Stimulated activated CD8-positive, alpha-beta memory T cell treated with anti-CD3 and anti-CD28 coated beads, Interleukin-7, amount 100 ng/mL, for 1 hour (primary cell): ENCODE measurements around the gene PKN1.
"Not testable (repeated sequence)": the region's sequence is repeated elsewhere in the genome, so short reads cannot be mapped to it uniquely, and the experiment has no call there.

ENCODE experiments used
- DNase-seq, 2 donors: peaks; one replicate each; pipeline ENCODE4 v3.0.0-alpha.2; 2020; ENCODE audit warnings: low read depth in 2 of 2

The PKN1 gene

DNA sequence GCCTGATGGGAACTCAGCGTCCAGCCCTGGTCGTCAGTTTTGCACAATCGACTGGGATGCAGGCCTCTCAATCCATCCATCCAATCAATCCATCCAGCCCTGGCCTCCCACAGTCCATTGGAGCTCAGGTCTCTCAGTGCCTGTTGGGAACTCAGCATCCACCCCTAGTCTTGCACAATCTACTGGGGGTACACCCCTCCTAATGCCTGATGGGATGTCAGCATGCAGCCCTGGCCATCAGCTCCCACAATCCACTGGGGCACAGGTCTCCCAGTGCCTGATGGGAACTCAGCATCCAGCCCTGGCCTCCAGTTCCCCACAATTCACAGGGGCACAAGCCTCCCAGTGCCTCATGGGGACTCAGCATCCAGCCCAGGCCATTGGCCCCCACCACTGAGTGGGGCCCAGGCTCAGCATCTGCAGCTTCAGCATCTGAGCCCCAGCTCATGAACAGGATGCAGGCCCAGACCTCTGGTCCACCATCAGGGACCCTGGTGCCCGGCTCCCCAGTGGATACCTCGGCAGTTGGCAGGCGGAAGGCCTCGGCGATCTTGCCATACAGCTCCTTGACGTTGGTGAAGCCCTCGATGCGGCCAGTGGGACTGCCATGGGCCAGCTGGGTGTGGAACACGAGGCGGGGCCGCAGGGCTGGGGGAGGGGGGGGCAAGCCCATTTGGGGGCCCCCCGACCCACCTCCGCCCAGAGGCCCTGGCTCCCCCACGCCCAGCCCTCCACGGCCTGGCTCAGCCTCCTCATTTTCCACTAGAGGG lies 49.3 kb downstream of the PKN1 start:
- no peak for DNase-seq

DNA sequence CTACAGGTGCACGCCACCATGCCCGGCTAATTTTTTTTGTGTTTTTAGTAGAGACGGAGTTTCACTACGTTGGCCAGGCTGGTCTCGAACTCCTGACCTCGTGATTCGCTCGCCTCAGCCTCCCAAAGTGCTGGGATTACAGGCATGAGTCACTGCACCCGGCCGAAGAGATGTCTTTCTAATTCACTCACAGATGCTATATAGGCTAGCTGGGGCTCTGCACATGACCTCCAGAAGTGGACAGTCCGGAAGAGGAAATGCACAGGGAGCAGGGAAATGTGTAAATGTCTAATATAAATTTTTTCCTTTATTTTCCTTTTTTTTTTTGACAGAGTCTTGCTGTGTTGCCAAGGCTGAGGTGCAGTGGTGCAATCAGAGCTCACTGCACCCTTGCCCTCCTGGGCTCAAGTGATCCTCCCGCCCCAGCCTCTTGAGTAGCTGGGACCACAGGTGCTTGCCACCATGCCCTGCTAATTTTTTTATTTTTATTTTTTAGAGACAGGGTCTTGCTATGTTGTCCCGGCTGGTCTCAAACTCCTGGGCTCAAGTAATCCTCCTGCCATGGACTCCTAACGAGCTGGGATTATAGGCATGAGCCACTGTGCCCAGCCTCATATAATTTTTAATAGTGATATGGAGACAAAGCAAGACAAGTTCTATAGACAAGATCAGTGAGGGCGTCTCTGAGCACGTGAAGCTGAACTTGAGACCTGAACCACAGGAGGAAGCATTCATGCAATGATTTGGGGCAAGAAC lies 54.4 kb downstream of the PKN1 start:
- DNase-seq: no peak

DNA sequence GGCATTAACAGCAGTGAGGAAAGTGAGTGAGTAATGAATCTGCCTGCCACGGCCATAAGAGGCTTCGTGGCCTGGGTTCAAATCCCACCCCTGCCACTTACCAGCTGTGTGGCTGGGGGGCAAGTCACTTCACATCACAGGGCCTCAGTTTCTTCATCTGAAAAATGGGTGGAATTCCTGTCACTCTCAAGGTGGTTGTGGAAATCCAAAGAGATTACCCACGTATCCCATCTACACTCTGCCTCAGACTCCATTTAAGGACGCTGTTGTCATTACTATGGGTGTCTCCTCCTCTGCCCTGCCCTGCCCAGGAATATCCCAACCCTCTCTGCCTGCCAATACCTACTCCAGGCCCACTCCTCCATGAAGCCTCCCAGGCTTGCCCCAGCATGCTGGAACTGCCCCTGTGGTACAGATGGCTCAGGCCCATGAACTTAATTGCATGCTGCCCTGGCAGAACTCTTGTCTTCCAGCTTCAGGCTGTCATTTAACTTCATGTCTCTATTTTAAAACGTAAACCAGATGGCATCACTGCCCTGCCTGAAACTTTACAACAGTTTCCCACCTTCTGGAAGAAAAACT lies 59.7 kb downstream of the PKN1 start:
- no peak for DNase-seq

DNA sequence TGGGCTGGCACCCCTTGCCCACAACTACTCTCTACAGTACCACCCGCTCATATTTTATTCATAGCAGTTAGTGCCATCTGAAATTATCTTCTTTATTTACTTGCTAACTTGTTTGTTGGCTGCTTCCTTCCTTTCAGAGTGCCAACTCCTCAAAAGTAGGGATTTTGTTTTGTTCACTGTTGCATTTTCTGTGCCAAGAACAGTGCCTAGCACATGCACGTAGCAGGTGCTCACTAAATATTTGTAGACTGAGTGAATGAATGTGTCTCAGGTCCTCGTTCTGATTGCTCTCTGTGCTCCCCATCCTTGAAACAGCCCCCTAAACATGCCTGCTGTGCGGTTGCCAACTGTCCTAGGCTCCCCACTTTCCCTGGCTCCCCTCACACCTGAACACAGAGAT lies 61.3 kb downstream of the PKN1 start:
- no peak for DNase-seq

DNA sequence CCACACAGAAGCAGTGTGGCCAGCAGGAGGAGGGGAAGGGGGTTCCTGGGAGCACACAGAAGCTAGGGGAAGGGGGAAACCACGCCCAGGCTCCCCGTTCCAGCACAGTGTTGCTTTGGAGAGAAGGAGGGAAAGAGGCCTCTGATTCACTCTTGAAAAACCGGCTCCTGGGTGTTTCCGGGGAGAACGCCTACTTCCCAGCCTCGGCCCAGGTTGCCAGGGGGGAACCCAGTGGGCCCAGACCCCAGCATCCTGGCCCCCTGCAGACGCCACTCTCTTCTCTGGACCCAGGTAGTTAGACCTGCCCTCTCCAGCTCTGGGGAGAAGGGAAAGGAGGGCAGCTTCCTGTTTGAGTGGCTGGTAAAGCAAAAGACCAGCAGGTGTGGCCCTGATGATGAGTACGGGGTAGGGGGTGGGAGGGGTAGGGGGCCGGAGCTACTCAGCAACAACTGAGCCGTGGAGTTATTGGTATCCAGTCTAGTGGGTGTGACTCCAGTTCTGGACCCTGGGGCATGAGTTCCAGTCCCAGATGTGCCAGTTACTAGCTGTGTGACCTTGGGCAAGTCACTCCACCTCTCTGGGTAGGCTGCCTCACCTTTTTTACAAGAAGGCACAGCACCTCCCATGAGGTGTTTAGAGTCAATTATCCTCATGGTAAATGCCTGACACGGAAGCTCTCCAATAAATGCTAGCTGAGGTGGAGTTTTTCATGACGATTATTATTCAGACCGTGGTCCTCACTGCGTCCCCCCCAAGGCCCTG lies 62.0 kb downstream of the PKN1 start:
- no peak for DNase-seq

DNA sequence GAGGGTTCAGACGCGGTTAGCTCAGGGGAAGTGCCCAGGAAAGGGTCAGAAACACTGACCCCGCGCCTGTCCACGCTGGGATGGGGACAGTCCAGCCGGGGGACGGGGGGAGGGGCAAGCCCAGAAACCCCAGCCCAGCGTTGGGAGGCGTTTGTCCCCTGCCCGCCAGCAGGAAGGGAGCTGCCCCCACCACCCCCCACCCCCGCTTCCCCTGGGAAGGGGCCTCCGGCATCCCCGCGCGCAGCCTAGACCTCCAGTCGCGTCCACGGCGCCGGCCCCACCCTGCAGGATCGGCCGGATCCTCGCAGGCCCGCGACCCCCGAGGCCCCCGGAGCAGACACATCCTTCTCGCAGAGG lies 62.5 kb downstream of the PKN1 start:
- DNase-seq: no peak

DNA sequence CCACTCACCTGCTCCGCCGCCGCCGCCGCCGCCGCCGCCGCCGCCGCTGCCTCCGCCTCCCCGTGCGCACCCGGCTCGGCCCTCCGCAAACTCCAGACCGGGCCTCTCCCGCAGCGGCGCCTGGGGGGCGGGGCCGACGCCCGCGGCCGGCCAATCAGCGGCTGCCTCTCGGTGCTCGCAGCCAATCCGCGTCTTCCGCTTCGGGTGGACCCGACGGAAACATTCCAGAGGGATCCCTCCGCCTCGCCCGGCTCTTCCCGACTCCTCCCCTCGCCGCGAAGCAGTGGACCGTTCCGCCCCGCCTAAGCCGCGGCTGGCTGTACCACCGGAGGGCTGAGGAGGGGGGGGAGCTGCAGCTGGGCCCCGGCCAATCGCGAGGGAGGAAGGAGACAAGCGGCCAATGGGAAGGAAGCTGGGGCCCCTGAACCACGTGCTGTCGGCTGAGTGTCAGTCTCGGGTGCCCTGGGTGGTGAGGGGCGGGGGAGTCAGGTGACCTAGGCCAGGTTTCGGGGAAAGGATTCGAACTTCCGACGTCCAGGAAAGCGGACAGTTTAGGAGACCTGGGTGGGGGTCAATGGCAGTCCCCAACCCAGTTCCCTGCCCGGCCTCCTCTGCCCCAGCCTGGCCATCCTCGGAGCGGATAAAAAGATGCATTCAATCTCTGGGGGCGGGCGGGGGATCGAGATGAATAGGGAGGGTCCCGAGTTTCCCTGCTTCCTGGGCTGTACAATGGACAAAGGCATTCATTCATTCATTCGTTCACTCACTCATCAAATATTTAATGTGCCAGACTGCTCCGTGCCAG lies 63.1 kb downstream of the PKN1 start, which contains the start of gene GIPC1:
Gene GIPC1, minus strand, starts transcription at position 99 of the 805 bp plus-strand sequence. CDS start 13,151 bp downstream, outside the sequence.
- DNase-seq: peak; percentile 43 to 70

DNA sequence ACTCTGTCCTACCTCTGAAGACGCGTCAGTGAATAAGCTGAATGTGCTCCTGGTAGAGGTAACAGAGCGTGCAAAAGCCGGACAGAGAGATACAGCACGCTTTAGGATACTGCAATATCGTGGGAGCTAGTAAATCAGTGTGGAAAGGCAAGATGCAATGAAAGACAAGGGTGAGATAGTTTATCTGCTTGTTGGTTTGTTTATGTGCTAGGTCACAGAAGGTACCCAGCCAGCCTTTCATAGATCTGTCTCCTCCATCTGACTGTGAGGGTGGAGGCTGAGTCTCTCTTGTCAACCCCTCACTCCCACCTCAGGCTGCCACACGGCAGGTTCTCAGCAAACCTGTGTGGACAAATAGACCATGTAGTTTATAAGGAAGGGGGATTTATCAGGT lies 63.7 kb downstream of the PKN1 start:
- DNase-seq: no peak

DNA sequence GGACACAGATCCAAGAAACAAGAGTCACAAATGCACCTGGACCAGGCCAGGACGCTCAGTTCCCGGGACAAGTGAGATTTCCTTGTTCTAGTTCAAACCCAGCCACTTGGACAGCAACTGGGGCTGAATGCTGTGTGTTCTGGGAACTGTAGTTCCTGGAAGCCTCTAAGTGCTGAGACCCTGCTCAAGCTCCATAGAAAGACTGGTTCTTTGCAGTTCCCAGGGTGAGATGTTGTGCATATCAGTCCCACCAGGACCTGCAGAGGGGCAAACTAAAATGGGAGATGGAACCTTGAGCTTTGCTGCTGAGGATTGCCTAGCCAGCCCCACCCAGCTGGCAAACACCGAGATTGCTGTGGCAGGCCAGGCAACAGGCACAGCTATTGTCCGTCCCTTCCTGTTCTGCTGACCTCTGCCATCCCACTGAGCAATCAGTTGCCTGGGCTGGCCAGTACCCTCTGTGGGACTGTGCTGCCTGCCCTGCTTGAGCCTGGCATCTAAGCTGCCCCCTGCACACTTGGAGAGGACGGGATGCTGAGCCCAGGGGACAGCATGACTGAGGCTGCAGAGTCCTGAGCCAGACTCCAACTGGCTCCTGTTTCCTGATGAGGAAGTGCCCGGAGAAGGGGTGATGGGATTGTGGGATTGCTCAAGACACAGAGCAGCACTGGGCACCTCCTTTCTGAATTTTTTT lies 64.3 kb downstream of the PKN1 start:
- DNase-seq: no peak

DNA sequence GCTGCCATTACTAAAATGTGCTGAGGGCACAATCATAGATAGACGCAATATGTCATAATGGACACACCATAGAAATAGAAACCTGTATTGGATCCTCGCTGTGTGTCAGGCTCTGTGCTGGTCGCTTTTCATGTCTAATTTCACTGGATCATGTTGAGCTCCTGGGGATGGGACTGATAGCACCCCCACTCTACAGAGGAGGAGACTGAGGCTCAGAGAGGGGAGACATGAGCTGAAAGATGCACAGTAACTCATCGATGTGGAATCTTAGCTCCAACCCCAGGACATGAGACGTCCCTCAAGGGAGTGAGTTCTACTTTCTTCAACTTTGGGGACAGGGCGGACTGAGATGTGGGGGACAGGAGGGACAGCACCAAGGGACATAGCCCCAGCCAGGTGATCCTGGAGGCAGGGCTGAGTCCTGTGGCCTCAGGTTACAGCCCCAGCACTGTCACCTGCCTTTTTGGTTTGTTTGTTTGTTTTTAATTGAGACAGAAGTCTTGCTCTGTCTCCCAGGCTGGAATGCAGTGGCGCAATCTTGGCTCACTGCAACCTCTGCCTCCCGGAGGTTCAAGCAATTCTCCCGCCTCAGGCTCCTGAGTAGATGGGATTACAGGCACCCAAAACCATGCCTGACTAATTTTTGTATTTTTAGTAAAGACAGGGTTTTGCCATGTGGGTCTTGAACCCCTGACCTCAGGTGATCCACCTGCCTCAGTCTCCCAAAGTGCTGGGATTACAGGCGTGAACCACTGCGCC lies 69.4 kb downstream of the PKN1 start:
- DNase-seq: no peak

DNA sequence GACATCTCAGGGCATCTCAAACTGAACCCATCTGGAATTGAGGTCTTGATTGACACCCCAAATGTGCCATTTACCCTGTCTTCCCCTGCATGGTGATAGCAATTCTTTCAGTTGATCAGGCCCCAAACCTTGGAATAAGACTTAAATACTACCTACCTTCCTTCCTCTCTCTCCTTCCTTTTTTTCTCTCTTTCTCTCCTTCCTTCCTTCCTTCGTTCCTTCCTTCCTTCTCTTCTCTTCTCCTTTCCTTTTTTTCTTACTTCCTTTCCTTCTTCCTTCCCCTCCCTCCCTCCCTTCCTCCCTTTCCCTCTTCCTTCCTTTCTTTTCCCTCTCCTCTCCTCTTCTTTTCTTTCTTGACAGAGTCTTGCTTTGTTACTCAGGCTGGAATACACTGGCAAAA lies 70.2 kb downstream of the PKN1 start:
- DNase-seq: no peak

DNA sequence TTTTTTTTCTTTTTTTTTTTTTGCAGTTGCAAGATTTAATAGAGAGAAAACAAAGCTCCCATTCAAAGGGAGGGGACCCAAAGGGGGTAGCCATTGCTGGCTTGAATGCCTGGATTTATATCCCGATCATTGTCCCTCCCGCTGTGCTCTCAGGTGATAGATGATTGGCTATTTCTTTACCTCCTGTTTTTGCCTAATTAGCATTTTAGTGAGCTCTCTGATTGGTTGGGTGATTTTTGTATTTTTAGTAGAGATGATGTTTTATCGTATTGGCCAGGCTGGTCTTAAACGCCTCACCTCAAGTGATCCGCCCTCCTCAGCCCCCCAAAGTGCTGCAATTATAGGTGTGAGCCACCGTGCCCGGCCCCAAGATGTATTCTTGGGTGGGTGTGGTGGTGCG lies 71.5 kb downstream of the PKN1 start:
- not testable (repeated sequence) for DNase-seq

DNA sequence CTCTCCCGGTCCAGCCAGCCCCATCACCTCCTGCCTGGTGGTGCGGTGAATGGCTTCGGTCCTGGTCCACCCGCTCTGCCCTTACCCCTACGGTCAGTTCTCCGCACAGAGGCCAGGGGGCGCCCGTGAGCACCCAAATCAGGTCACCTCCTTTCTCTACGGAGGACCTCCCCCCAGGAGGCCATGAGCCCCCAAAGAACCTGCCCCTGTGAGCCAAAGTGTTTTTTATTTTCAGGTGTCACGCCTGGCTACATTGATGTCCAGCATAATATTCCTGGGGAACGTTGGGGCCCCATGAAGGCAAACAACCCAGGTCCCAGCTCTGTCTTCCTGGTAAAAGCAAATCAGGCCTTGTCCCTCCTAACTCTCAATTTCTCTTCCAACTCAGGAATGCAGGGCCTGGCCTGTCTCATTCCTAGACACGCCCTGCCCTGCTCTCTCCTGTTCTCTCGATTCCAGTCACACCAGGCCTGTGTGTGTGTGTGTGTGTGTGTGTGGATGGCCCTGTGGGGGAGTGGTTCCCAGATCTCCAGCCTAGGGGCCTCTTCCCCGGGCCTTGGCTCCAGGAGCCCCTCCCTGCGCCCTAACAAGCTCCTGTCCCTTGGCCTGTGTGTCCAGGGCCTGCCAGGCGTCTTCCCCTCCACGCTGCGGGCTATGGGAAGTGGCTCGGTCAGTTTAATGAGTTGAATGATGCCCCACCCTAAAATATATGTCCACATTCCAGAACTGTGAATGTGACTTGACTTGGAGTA lies 72.6 kb downstream of the PKN1 start:
- DNase-seq: peak; percentile 39 to 45

DNA sequence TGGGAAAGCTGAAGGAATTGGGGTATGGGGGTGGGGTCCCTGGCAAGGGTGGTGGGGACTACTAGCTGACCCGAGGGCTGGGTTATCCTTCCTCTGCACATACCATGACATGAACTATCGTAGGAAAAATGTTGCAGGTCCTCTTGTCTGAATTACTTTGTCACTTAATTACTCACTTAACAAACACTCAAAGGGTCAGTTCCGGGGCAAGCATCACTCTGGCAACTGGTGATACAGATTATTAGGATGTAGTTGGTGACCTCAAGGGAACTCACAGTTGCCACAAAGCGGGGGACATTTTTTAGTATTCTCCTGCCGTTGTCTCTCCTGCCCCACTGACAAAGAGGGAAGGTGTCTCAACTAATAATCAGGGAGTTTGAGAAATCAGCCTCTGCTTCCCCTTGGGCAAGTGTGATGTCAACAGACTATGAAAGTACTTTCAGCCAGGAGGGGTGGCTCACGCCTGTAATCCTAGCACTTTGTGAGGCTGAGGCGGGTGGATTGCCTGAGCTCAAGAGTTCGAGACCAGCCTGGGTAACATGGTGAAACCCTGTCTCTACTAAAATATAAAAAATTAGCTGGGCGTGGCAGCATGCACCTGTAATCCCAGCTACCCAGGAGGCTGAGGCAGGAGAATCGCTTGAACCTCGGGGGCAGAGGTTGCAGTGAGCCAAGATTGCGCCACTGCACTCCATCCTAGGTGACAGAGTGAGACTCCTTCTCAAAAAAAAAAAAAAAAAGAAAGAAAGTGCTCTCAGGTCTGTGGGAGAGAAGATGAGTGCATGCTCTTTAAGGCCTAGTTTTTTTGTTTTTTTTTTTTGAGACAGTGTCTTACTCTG lies 74.8 kb downstream of the PKN1 start:
- DNase-seq: no peak

DNA sequence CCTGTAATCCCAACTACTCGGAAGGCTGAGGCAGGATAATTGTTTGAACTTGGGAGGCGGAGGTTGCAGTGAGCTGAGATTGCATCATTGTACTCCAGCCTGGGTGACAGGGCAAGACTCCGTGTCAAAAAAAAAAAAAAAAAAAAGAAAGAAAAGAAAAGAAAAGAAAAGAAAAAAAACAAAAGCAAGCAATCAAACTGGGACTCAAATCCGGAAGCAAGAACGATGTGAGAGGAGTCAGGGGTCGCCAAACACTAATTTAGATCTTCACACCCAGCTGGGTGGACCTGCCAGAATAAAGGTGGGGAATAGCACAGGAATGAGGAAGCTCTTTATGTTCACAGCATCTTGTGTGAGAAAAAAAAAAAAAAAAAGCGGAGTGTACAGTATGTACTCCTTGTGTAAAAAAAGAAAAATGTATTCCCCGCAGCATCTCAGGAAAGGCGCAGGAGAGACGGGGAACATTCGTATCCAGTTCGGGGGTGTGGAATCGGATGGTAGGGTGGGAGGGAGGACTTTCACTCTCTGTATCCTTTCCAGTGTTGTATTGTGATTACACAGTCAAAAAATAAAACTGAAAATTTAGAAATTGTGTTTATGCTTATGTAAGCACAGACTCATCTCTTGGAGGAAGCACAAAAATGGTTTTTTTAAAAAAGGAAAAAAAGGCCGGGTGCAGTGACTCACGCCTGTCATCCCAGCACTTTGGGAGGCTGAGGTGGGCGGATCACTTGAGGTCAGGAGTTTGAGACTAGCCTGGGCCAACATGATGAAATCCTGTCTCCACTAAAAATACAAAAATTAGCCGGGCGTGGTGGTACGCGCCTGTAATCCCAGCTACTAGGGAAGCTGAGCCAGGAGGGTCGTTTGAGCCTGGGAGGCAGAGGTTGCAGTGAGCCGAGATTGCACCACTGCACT lies 77.5 kb downstream of the PKN1 start:
- DNase-seq: no peak

DNA sequence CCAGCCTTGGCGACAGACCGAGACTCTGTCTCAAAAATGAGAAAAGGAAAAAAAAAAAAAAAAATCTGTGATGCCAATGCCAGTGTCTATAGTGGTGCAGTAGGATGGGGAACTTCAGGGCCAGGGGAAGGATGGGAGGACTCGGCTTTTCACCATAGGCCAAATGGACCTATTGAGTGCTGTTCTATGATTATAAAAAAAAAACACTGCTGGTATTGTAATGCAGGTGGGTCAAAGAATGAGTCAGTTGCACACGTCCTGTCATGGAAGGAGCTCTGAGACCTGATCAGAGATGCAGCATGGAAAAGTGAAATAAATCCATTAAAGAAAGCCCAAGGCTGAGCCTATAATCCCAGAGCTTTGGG lies 78.1 kb downstream of the PKN1 start:
- DNase-seq: no peak

DNA sequence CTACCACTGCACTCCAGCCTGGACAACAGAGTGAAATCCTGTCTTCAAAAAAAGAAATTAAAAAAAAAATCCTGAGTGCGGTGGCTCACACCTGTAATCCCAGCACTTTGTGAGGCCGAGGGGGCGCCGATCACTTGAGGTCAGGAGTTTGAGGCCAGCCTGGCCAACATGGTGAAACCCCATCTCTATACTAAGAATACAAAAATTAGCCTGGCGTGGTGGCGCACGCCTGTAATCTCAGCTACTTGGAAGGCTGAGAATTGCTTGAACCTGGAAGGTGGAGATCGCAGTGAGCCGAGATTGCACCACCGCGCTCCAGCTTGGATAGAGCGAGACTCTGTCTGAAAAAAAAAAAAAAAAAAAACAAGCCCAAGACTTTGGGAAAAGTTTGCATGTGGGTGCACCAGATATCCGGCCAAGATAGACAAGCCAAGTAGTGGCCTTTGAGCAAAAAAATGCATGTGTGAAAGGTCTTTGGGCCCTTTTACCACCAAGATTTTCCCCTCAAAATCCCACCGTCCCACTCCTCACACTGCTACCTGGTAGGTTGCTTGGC lies 79.4 kb downstream of the PKN1 start:
- no peak for DNase-seq
